Omental fat pad (tissue), 4 donors: ENCODE measurements around the gene FLAD1. TPM values are rescaled to one million over a fixed set of nuclear protein-coding genes. Genes with fewer than 3 reads are reported as not detected.

Experiments
- ATAC-seq: fragments of 150-250 bp; one replicate; pipeline ENCODE4 v1.9.1; 2016; ENCODE audit warnings: mild to moderate bottlenecking, moderate library complexity; ENCODE audit not compliant: low FRiP score
- DNase-seq: peaks from one replicate; pipeline ENCODE4 v3.0.0-alpha.2; 2019; ENCODE audit warnings: low spot score
- total RNA-seq, 4 donors: library from RNA; depleted of rRNA; stranded (reverse); fragments of >200 nt; gene quantifications; one replicate each; pipeline ENCODE4 v1.1.0, GENCODE V29; 2016
- TF ChIP-seq, protein P1 (sequence below), 3 donors: fragments of 450-650 bp; IDR thresholded peaks; one replicate each; pipeline ENCODE4 v1.5.1; 2016 to 2017; ENCODE audit warnings: antibody characterized with exemption in 3 of 3, mild to moderate bottlenecking in 3 of 3, moderate library complexity in 2 of 3

Gene FLAD1
- total RNA-seq, 4 donors from 2014 or later = 26.8 to 43.8 (median 30.9) TPM

DNA sequence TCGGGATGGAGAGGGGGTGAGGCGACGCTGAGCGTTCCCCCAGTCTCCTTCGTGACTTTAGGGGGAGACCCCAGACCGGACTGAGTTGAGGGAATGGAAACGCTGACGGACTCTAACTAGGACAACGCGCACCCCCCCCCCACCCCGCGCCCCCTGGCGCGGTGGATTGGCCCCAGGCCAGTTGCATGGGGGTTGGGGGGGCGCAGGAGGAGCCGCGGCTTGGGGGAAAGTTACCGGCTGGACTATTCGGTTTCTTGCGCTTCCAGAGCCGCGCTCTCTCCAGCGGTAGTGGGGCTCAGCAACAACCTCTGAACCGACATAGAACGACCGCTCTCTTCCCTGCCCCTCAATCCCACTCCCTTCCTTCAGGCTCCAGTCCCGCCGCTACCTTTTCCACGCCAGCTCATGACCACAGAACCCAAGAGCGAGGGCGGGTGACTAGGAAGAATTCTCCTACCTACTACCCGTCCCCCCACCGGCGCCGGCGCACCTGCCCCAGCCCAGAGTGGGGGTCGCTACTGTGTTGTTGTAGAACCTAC, 20.2 kb downstream of the FLAD1 start:
- ATAC-seq = no peak
- TF ChIP-seq, protein P1, sequence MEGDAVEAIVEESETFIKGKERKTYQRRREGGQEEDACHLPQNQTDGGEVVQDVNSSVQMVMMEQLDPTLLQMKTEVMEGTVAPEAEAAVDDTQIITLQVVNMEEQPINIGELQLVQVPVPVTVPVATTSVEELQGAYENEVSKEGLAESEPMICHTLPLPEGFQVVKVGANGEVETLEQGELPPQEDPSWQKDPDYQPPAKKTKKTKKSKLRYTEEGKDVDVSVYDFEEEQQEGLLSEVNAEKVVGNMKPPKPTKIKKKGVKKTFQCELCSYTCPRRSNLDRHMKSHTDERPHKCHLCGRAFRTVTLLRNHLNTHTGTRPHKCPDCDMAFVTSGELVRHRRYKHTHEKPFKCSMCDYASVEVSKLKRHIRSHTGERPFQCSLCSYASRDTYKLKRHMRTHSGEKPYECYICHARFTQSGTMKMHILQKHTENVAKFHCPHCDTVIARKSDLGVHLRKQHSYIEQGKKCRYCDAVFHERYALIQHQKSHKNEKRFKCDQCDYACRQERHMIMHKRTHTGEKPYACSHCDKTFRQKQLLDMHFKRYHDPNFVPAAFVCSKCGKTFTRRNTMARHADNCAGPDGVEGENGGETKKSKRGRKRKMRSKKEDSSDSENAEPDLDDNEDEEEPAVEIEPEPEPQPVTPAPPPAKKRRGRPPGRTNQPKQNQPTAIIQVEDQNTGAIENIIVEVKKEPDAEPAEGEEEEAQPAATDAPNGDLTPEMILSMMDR (IDR thresholded peaks at IDR 0.05) = no peak
- DNase-seq = no peak

- TF ChIP-seq, protein P1 (IDR thresholded peaks at IDR 0.05) = no peak
- peak; percentile 3 for ATAC-seq
- DNase-seq = no peak
These were observed 20.7 kb downstream of the FLAD1 start for GRCh38 chr1:155003766-155004351.

GRCh38 chr1:155004352-155005075, 21.4 kb downstream of the FLAD1 start:
- no peak for DNase-seq
- no peak for ATAC-seq
- TF ChIP-seq, protein P1 (IDR thresholded peaks at IDR 0.05) = no peak

DNA sequence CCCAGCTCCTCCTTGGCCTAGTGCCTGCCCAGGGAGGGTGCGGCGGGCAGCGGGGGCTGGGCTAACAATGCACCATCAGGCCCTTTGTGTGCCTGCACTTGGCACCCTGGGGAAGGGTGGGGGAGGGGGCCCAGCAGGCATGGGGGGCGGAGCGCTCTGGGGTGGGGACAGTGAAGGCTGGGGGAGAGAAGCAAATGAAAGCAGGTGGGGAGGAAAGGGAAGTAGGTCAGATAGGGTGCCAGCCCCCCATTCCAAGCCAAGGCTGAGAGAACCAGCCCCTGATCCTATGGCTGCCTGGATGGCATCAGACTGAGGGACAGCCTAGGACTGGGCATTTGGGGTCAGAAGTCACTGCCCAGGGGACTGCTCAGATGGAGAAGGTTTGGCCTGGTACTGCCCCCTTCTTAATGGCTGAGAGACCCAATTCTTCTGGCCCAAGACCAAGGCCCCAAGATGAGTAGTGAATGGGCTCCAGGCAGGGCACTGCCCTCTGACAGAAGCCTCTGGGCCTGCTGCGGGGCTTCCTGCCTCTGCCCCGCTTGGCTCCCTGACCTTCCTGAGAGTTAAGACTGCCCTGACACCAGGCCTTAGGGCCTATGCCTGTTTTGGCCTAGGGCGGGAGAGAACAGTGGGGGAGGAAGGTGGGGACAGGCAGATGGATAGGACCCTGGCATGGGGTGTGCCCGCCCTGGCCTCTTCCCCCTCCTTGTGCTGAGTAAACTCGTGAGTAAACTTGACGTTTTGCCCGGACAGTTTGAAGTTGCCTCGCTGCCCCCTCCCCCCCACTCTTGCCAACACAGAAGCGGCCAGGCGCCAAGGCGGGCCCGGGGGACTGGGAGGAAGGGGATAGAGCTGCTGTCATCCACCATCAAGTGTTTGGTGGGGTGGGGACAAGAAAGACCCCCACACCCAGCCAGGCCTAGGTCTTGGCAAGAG, 22.2 kb downstream of the FLAD1 start:
- ATAC-seq (peak; percentile 7), DNase-seq (no peak)

GRCh38 chr1:155006601-155007101, 23.5 kb downstream of the FLAD1 start:
- DNase-seq = no peak
- TF ChIP-seq, protein P1 (IDR thresholded peaks at IDR 0.05) = no peak
- ATAC-seq = no peak

More for the DNA sequence above, 22.2 kb downstream of the FLAD1 start:
- TF ChIP-seq, protein P1 (IDR thresholded peaks at IDR 0.05) = no peak

DNA sequence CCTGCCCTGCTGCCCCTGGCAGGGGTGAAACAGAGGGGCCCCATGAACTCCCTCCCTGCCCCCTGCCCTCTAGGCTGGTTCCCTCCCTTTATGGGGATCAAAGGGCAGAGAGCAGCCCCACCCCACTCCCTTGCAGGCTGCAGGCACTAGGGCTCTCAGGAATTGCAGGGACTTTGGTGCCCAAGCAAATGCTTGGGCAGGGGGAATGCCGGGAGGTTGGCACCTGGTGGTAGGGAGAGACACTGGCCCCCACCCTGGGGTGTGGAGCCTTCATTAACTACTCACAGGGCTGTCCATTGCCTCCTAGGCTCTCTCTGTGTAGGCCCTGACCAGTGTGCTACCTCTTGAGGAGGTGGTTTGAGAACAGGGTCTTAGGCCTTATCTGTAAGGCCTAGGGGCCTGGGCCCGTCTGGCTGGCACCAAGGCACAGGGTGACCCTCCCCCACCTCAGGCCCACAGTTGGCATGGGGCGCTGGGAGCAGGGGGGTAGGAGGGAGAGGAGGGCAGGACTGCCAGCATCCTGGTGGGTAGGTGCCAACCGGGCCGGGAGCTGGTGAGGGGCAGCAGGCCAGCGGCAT, 24.2 kb downstream of the FLAD1 start:
- no peak for ATAC-seq
- DNase-seq = no peak
- TF ChIP-seq, protein P1 (IDR thresholded peaks at IDR 0.05) = no peak
